NK-92 treated with Interleukin-12 subunit alpha and Interleukin-12 subunit beta, amount 100 ng/mL, for 24 hours (cell line): ENCODE results near the gene PALS1.

ENCODE experiments used
- DNase-seq: peaks from one replicate; lab custom pipeline; 2025; lab: John Stamatoyannopoulos, UW

The PALS1 gene

DNA sequence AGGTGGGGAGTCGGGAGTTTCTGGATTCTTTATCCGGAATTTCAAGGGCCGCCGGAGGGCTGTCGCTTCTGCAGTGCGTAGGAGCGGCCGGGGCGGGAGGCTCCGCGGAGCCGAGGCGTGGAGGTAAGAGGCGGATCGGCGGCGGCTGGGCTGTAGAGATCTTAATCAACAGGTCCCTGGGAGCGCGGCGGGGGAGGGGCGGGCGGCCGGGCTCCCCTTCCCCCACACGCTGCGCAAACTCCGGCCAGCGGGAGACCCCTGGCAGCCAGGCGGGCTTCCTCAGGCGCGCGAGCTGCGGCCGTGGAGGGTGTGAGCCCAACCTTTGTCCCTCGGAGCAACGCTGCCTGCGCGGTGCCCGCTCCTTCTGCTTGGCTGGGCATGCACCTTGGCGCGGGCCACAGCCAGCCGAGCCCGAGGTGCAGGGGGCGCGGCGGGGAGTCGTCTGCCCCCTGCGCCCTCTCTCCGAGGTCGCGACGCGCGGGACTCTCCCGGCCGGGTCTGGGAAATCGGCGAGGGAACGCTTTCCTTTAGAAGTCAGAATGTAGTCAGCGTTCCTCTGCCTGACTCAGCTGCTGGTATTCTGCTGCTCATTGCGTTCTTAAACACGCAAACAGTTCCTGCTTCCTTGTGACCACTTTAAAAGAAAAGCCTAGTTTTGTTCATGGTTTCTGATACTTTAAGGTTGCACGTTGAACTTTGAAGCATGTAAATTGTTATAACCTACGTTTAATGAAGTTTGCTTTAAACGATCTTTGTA, at the start of gene PALS1:
Gene PALS1 (plus strand): TSS at position 25 of the 757 bp plus-strand sequence. CDS start 37,736 bp downstream, outside the sequence.
- DNase-seq, result no peak

DNA sequence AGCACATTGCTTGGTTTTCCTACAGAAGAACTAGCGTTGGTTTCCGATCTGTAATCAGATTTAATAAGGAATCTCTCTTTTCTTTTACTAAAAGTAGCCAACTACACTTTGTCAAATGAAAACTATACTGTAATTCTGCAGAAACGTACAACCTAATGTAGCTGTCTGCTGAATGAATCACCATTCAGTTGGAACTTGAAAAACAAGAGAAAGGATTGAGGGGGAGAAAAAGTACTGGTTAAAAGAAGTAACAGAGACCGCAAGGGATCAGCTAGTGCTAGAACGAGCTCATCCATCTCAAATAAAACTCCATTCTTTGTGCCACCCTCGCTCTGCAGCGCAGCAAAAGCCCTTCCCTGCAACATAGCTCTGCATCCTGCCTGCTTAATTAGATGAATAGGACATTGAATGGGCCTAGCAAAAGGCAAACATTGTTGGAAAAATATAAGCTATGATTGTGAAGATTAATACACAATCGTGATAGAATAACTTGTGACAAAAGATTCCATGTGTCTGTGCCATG, 49.4 kb upstream of the PALS1 start:
- DNase-seq, result no peak

DNA sequence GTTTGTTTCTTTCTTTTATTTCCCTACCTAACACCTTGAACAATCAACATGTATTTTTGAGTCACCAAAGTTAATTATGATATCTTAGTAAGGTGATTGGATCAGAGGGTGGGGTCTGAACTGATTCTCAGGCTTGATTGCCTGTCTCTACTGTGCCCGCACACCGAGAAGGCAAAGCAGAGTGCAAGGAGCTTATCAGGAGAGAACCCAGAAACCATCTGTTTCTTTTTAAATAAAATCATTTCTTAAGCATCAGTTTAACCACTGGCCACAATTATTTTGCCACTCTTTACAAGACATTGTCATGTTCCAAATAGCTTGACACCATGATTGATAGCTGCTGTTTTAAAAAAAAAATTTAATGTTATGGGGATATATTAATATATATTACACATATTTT, 48.9 kb upstream of the PALS1 start:
- no peak for DNase-seq

DNA sequence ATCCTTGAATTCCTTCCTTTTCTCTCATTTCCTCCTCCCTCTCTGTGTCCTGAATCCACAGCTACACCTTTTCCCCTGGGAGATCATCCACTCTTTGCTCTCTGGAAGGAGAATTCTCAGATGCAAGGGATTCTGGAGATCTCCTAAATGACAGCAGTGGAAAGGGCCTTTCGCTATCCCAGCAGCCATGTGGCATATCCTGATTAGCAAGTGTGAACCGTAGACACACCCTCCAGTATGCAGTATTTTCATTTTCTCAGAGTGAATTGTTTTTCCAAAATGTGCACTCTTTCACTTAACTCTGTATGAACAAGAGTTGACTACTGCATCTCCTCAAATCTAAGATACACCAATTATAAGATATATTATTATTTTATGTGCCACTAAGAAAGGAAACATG, 46.0 kb upstream of the PALS1 start:
- DNase-seq, result no peak

DNA sequence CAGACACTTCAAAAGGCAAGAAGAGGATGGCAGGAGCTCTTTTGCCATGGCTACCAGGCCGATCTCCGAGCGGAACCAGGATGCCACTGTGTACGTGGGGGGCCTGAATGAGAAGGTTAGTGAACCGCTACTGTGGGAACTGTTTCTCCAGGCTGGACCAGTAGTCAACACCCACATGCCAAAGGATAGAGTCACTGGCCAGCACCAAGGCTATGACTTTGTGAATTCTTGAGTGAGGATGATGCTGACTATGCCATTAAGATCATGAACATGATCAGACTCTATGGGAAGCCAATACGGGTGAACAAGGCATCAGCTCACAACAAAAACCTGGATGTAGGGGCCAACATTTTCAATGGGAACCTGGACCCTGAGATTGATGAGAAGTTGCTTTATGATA, 42.2 kb upstream of the PALS1 start:
- no peak for DNase-seq

DNA sequence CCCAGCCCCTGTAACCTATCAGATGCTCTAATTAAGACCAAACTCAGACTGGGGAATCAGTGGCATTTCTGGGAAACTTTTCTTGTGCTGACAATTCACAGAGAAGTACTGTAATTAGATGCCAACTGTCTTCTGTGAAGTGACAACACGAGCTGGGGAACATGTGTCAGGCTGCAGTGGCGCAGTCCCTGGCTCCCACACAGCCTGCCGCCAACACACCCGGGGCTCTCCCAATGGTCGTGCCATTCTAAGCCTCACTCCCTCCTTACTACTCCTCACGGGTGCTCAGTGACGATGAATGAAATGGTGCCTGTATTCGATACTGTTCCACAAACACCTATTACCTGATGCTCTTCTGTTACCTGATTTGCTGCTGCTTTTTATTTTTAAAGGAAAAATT, 33.4 kb upstream of the PALS1 start:
- no peak for DNase-seq

DNA sequence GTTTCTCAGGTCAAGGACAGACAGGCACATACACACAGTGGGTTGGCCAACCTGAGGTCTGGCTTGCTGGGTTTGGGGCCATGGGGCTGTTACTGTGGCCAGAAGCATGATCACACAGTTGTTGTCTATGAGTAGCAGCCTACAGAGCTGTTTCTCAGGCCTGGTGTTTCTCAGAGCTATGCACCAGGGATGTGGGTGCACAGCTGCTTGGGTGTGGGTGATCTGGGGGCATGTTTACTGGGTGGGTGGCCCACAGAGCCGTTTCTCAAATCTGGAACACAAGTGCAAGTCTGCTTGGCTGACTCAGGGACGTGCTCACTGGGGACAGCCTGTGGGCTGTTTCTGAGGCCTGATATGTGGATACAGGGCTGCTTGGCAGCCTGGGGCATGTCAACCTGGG, 23.1 kb upstream of the PALS1 start:
- DNase-seq, result no peak

DNA sequence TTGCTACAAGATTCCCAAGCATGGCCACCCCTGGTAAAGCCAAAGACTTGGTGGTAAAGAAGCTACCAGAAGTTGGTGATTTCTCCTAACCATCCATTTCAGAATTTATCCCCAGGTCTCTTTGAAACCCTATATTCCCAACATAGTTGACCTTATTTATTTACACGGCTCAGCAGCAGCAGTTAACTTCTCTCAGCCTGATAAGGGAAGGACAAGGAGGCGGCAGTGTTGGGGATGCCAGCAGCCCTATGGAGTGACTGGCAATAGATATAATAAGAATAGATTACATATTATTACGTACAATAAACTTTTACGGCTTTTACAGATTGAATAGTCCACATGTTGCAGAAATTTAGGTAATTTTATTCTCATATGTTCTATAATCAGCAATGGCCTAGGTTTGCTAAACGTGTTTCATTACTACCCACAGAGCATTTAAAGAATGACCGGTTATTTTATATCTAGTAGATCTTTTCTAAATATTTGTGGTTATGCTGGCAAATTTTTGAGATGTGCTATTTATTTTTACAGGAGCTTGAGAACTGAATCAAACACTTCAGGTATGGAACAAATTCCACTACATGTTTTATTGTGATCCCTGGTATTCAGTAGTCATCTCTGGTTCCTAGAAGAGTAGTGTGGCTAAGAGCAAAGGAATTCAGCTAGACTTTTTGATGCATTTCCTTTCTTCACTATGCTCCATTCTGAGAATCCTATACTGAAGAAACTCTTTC, 19.8 kb upstream of the PALS1 start:
- DNase-seq, result no peak

DNA sequence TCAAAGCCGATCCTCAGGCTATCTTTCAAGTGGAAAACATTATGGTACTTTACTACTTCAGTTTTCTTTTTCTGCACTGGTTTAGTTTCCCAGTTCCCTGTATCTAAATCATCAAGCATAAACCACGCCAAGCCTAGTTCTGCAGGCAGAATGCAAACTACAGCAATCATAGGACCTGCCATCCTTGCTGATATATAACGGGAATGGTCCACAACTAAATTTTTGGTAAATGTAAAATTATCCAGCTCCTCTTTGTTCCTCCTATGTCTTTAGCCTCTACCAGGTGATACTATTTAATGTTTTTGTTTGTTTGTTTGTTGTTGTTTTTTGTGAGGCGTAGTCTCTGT, 19.3 kb upstream of the PALS1 start:
- no peak for DNase-seq

DNA sequence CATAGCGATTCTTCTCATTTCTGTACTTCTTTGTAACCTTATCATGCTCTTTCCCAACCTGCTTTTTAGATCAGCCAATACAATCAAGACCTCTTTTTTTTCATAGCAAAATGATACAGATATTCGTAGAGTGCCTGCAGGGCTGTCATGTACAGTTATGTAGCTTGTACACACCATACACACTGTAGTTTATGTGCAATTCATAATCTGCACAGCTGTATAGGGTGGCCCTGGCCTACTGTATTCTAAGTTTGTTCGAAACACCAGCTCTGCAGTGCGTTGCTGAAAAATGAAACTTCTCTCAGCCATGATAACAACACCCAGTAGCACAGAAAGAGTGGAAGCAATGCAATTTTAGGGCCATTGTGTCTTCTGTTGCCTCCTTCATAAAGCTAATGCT, 15.7 kb upstream of the PALS1 start:
- DNase-seq, result no peak

DNA sequence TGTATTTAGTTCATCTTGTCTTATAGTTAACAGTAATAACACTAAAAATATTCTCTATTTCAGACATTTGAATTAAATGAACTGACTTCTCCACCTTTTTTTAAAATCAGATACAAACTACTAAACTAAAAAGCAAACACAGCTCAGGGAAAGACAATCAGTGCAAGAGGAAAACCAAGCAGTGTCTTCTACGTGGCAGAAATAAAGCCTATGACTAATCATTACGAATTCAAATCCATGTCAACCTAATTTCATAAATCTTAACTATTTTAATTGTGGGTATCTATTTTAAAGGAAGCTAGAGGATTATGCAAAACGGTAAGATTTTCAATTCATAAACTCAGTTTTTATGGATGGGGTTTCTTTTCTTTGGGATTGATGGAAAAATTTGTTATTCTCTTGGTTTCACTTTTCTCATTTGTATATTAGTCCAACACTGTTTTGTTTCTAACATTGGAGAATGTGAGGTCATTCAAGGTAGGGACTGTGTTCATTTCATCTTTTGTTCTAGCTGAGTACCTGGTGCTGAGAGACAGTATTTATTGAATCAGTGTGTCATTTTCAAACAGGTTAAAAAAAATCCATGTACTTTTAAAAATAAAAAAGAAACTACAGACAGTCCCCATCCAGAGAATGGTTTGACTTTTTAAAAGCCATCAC, 12.8 kb upstream of the PALS1 start:
- no peak for DNase-seq

DNA sequence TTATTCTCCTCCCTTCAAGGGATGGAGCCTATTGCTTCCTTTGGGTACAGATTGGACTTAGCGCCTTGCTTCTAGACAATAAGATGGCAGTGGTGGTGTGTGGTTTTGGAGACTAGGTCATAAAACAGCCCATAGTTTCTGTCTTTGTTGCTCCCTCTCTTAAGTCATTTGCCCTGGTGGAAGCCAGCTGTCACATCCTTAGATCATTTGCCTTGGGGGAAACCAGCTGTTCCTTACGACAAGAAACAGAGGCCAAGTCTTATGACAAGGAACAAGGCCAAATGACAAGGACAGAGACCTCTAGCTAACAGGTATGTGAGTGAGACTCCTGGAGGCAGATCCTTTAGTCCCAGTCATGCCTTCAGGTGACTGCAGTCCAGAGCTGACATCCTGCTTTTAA, 9.2 kb upstream of the PALS1 start:
- DNase-seq, result no peak

DNA sequence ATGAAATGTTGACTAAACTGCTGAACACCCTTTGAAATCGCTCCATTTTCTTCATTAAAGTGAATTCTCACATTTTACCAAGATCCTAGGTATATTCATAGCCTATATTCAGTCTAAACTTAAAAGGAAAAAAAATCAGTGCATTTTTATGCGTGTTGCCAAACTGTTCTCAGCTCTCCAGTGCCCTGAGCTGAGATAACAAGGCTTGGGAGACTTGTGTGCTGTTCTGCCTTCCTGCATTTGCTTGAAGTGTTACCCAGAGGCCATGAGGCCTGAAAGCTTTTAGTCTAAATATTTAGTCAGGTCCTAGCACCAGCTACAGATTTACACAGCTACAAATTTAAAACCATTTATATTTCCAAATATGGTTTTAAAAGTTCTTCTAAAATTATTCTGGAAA, 8.6 kb upstream of the PALS1 start:
- no peak for DNase-seq

DNA sequence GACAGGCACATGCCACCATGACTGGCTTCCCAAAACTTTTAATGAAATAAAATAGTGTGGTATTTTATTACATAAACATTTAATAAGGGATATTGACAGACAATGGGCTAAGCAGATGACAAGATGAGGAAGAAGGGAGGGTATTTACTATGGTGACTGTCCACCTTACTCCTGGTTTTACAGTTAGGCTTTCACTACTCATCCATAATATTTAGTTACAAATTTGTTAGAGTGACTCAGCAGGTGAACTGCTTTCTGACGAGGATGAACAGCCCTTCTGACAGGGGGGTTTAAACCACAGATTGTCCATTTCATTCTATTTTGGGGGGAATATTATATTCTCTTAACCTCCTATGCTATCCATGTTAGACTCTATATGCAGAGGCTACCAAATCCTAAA, 3.6 kb upstream of the PALS1 start:
- DNase-seq, result no peak

DNA sequence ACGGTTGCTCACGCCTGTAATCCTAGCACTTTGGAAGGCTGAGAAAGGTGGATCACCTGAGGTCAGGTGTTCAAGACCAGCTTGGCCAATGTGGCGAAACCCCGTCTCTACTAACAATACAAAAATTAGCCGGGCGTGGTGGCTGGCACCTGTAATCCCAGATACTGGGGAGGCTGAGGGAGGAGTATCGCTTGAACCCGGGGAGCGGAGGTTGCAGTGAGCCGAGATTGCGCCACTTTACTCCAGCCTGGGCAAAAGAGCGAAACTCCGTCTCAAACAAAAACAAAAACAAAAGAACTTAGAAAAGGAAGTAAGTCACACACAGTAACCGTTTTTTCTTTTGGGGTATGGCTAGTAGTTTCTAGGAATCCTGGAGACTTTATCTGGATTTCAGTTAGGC, 1.7 kb upstream of the PALS1 start:
- DNase-seq, result no peak

DNA sequence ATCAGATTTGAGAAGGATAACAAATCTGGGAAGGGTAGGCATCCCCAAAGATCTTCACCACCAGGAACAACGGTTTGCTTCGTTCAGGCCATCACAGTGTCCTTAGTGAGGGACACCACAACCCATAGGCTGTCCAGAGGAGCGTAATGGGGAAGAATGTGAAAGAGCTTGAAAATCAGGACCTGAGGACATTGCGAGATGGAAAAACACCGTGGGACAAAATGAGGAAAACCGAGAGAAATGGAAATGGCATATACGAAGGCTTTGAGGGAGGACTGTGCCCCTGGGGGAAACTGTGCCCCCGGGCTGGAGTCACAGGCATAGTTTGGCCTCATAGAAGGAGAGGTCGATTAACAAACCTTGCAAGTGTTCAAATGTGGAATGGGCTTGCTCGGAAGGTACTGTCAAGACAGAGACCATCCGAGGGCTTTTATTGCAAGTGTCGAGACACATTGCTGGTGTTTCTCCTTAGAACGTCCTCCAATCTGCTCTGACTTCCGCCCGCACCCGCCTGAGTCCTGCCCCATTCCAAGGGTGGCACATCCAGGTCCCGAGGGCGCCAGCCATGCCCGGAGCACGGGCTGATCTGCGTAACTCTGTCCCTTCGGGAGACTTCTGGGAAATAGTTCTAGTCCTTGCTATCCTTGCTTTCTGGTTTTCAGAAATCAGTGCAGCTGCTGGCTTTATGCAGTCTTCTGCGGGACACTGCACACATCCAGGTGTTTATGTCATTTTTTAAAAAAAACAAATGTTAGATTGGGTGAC, 885 bp upstream of the PALS1 start:
- DNase-seq, result no peak

DNA sequence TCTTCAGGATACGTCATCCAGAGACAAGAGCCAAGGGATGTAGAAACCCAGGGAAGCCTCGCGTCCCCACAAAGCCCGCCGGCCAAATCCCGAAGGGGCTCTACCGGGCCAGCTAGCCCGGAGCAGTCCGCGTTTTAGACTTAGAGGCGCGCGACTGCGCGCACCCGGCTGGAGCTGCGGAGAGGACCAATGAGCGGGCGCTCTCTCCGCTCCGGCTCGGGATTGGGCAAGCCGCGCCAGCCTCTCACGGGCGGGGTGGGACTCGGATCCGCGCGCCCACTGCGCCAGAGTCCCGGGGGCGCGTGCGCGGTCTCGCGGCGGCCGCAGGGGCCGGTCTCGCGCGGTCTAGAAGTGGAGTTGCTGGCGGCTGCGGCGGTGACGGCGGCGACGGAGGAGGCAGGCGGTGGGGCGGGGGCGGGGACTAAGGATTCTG, 241 bp upstream of the PALS1 start:
- DNase-seq, result no peak

DNA sequence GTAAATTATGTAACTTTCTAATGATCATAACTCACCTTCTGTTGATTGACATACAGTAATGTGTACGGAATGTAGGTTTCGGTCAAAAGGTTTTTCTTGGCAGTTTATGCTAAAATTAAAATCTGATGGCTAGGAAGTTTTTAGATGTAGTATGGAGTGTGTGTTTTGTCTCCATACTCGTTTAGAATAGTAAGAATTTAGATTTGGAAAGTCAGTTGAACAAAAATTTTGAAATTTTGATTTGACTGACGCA, 859 bp downstream of the PALS1 start:
- no peak for DNase-seq

DNA sequence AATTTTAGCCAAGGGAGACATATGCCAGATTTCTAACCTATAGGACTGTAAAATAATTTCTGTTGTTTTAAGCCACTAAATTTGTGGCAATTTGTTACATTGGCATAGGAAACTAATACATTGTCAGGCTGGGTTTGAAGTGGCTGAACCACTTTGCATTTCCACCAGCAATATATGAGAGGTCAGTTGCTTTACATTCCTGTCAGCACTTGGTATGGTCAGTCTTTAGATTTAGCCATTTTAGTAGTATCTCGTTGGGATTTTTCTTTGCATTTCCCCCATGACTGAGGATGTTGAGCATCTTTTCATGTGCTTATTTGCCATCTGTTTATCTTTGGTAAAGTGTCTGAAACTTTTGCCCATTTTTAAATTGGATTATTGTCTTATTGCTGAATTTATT, 3.9 kb downstream of the PALS1 start:
- DNase-seq, result no peak

DNA sequence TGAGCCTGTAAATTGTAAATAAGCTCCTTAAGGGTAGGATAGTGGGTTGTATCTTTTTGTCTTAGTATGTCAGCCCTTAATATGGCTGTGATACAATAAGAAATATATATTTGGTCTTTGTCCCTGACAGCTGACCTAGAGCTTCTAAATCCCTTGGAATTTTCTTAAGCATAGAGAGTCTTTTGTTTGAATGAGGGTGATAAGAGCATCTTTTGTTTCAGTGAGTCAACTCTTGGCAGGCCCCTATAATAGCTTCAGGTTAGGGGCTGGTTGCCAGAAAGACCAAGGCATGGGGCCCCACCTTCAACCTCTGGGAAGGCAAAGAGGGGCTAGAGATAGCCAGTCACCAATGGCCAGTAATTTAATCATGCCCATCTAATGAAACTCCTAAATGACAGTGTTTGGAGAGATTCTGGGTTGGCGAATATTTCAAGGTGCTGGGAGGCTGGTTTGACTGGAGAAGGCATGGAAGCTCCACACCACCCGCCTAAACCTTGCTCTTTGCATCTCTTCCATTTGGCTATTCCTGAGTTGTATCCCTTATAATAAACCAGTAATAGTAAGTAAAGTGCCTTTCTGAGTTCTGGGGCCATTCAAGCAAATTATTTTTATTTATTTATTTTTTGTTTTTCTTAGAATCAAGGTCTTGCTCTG, 10.5 kb downstream of the PALS1 start:
- DNase-seq, result no peak

DNA sequence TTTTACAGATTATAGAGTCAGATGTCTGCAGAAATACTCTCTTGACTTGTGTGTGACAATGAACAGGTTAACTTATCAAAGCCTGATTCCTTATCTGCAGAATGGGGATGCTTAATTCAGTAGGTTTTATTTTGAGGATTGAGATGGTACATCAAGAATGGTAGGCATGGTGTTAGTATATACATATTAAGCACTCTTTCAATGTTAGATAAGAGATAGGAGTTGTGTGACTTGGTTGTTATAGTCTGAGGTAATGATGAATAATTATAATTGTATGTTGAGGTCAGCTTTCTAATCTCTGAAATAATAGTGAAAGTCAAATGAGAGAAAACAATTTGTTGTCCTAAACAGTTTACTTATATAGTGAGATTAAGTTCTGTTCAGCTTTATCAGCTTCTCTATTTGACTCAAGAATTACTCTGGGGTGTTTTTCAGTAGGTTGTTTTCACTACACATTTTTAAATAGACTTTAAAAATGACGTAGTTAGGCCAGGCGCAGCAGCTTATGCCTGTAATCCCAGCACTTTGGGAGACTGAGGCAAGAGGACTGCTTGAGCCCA, 11.9 kb downstream of the PALS1 start:
- no peak for DNase-seq

DNA sequence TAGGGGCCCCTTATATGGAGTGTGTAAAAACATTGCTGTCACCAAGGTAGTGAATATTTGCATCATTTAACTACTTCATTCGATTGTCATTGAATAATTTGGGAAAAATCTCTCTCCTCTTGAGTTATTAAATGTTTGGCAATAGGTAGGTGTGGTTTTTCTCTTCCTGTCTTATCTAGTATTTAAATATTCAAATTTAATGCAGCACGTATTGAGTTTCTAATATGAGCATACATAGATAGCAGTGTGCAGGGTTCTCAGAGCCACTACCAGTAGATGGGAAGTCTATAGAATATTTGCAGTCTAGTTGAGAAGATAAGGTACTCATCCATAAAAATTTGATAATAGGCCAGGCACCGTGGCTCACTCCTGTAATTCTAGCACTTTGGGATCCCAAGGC, 16.7 kb downstream of the PALS1 start:
- DNase-seq, result no peak
